ENCODE results near the gene FBXO4.
A peak's percentile ranks its signal among the peaks of the same experiment; 100 is the strongest.

Gene FBXO4, protein sequence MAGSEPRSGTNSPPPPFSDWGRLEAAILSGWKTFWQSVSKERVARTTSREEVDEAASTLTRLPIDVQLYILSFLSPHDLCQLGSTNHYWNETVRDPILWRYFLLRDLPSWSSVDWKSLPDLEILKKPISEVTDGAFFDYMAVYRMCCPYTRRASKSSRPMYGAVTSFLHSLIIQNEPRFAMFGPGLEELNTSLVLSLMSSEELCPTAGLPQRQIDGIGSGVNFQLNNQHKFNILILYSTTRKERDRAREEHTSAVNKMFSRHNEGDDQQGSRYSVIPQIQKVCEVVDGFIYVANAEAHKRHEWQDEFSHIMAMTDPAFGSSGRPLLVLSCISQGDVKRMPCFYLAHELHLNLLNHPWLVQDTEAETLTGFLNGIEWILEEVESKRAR

DNA sequence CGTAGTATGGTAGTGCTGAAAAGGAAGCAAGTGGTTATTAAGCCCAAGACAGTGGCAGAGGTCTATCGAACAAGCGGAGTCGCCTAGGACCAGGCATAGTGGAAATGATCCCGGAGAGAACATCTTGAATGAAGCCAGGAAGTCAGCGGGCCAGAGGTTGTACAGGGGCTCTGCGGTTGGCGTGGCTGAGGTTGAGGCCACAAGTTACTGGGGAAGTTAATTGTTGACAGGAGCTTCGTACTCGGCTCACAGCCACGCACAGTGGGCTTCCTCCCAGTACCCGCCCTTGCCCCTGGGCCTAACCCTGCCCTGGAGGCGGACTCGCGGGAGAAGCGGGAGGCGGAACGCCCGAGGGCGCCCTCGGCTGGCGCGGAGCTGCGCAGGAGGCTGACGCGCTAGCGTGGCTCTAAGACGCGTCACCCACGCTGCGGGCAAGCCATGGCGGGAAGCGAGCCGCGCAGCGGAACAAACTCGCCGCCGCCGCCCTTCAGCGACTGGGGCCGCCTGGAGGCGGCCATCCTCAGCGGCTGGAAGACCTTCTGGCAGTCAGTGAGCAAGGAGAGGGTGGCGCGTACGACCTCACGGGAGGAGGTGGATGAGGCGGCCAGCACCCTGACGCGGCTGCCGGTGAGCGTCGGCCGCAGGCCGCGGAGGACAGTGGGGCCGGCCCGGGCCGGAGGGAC lies at the start of gene FBXO4:
FBXO4 (plus strand) TSS at position 410 of the 683 bp plus-strand sequence; CDS start at position 439, 29 bp downstream.
- DNase-seq, result peak; percentile 60

DNA sequence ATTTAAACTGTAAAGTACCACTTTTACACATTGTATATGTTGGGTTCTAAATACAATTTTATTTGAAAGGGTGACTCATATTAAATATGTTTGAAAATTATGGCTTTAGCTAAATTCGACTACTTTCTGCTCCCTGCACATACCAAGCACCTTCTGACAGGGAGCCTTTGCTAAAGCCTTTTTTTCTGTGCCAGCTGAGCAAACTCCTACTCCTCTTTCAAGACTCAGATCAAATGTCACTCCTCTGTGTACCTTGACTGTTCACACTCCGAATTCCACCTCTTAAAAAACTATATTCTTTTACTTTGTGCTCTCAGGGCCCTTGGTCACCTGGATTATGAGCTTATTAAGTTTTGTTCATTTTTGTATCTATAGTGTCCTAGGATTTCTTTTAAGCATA lies 48.4 kb upstream of the FBXO4 start:
- peak; percentile 6 for DNase-seq

DNA sequence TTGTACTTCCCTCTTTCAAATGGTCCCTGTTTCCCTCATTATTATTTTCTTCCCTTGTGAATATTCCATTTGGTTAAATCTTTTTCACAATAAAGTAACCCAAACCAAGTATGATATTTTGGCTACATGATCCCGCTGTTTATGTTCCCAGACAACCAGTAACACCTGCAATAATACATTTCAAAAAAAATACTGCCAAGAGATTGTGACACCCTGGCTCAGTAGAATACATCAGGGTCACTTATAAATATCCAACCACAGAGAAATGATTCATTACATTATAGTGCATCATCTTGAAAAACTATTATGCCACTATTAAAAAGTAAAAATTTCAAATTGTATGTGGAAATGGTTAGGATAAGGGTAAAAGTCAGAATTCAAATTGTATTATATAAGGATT lies 47.7 kb upstream of the FBXO4 start:
- no peak for DNase-seq

DNA sequence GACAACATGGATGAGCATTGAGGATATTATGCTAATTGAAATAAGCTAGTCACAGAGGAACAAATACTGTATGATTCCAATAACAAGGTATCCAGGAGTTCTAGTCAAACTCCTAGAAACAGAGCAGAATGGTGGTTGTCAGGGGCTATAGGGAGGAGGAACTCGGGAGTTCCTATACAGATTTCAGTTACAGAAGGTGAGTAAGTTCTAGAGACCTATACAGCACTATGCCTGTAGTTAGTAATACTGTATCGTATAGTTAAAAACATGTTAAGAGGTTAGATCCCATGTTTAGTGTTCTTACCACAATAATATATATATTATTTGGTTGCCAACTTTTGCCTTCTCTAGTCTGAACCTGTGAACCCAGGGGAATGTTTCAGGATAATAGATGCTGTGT lies 46.9 kb upstream of the FBXO4 start:
- no peak for DNase-seq

DNA sequence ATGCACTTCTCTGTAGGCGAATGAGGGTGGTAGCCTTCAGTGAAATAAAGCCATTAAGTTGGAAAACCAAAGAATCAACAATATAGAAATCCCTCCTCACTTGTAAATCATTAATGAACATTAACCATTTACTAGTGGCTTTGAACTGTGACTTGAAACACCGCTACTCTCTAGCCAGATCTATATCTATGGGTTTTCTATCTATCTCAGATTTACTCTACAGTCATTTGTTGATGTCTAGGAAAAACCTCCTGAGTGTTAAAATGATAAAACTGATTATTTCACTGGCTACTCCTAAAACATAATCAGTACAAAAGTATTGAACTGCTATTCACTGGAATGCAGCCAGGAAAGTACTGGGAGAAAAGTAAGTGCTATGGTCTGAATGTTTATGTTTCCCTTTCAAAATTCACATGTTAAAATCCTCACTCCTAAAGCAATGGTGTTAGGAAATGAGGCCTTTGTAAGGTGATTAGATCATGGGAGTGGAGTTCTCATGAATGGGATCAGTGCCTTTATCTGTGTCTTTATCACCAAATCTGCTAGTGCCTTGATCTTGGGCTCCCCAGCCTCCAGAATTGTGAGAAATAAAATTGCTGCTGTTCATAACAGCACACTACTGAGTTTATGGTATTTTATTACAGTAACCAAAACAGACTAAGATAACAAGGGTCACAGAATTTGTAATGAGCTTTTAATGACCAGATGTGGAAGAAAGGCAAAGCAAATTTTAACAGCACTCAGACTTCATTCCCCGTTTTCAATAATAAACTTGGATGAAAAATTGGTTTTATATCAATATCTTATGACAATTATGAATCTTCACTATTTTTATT lies 46.2 kb upstream of the FBXO4 start:
- DNase-seq, result no peak

DNA sequence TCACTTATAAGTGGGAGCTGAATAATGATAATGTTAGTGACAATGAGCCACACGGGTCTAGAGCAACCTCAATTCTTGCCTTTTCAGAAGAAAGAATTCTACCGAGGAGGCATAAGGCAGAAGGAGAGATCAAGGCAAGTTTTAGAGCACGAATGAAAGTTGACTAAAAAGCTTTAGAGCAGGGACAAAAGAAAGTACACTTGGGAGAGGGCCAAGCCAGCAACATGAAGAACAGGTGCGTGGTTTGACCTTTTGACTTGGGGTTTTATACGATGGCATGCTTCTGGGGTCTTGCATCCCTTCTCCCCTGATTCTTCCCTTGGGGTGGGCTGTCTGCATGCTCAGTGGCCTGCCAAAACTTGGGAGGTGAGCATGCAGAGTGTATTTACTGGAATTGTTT lies 42.3 kb upstream of the FBXO4 start:
- no peak for DNase-seq

DNA sequence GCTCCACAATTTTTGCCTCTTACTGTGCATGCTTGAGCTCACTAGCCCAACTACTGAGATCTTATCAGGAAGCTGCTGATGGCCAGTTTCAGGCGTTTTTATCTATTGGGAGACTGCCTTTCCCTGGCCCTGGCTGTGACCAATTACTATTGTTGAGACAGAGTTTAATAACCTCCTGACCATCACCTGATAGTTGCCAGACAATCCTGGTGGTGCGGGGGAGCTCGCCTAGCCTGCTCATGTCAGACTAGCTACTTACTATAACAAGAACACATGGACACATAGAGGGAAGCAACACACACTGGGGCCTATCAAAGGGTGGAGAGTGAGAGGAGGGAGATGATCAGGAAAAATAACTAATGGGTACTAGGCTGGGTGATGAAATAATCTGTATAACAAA lies 41.8 kb upstream of the FBXO4 start:
- no peak for DNase-seq

DNA sequence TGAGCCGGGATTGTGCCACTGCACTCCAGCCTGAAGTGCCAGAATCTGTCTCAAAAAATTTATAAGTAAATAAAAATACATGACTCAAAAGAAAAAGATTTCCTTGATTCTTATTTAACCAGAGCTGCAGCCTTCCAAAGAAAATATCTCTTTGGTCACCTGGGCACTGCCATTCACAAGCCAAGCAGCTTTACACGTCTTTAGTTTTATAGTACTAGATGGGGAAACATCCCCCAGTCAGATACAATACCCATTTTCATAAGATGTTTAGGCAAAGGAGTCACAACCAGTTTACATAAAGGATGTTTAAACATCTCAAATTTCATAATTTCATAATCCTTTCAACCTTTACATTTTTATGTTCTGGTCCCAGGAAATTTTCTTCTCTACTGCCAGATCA lies 41.1 kb upstream of the FBXO4 start:
- DNase-seq, result no peak

DNA sequence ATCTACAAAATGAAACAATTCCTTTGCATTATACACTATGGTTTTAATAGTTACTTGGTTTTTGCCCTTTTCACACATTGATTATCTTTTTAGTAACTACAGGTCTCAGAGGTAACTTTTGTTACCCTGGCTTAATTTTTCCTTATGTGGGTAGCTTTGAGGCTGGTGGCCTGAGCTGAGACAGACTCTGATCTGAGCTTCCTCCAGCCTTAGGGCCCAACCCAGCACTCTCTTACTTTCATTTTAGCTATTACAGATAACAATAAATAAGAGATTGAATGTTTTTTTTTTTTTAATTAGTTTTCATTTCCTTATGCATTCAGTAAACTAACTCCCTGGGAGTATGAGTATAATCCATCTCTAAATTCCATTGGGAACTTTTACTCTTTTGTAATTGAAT lies 39.8 kb upstream of the FBXO4 start:
- no peak for DNase-seq

DNA sequence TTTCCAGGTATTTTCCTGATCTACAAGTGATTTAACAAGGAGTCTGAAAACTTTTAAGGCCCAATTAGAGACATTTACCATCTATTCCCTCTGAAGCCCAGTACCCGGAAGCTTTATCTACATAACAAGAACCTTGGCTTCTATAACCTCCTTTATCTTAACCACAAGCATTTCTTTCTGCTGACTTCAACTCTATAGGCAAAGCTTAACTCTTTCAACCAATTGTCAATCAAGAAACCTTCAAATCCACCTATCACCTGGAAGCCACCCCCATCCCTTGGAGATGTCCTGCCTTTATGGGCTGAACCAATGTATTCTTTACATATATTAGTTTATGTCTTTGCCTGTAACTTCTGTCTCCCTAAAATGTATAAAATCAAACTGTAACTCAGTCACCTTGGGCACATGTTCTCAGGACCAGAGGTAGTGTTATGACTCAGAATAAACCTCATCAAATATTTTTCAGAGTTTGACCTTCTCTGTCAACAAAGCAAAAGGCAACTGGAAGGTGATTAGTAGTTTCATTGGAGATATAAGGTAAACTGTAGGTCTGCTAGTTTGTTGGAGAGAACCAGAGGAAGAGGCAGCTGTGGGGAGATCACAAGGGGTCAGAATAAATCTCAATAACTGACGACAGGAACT lies 33.9 kb upstream of the FBXO4 start:
- no peak for DNase-seq

DNA sequence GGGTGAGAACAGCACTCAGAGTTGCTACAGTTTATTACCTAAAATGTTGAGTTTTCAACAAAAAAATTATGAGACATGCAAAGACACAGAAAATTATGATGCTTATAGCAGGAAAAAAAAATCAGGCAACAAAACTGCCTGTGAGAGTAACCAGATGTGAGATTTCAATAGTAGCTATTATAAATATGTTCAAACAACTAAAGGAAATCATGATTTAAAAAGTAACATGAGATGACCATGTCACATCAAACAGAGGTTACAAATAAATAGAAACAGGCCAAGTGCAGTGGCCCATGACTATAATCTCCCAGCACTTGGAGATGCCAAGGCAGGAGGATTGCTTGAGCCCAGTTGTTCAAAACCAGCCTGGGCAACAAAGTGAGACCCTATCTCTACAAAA lies 33.0 kb upstream of the FBXO4 start:
- no peak for DNase-seq

DNA sequence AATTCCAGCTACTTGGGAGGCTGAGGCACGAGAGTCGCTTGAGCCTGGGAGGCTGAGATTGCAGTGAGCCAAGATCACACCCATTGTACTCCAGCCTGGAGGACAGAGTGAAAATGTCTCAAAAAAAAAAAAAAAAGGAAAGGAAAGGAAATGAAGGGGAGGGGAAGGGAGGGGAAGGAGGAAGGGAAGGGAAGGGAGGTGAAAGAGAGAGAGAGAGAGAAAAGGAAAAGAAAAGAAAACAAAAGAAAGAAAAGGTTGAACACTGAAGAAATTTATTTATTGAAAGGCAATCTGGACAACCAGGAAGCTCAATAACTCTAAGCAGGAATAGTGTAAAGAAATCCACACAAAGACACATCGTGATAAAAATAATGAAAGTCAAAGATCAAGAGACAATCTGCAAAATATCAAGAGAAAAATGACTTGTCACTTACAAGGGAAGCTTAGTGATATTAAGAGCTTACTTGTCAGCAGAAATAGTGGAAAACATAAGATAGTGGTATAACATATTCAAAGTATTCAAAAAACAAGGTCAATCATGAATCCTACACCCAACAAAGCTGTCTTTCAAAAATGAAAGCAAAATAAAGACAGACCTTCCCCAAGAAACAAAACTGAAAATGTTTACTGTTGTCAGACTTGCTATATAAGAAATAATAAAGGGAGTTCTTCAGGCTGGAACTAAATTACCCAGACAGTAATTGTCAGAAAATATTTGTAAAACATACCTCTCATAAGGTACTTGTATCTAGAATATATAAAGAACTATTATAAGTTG lies 31.8 kb upstream of the FBXO4 start:
- no peak for DNase-seq

DNA sequence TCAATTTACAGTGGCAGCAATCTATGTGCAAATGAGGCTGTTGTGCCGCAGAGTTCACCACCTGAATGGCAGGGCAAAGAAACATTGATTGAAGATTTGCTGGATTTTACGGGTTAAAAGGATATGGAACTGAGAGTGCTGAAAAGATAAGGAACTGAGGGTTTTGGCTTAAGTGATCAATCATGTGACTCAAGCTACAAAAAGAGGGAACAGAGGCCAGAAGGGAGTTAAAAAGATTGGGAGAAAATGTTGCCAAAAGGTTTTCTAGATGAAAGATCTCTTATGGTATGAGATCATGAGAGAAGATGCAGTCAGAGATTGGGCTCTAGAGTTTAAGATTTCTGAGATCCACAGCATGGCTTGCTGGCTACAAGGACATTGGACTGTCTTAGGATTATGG lies 28.9 kb upstream of the FBXO4 start:
- no peak for DNase-seq

DNA sequence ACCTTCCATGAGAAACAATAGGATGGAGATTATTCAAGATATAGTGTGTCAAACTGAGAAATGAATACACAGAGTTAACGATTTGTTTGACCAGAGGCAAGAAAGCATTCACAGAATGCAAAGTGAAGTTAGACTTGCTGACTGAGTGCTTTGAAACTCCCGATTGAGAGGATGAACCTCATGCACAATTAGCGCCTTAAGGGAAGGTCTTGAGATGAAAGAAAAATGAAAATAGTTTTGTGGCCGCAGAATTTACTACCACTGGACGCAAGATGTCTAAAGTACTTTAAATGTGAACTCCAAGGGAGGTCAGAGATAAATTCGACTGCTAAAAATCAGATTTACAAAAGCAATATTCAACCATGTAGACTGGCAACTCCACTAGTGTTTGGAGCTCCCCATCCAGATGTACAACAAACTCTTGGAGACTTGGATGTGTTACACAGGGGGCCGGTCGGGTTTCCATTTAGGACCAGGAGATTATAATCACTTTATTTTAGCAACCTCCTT lies 21.6 kb upstream of the FBXO4 start:
- DNase-seq, result no peak

DNA sequence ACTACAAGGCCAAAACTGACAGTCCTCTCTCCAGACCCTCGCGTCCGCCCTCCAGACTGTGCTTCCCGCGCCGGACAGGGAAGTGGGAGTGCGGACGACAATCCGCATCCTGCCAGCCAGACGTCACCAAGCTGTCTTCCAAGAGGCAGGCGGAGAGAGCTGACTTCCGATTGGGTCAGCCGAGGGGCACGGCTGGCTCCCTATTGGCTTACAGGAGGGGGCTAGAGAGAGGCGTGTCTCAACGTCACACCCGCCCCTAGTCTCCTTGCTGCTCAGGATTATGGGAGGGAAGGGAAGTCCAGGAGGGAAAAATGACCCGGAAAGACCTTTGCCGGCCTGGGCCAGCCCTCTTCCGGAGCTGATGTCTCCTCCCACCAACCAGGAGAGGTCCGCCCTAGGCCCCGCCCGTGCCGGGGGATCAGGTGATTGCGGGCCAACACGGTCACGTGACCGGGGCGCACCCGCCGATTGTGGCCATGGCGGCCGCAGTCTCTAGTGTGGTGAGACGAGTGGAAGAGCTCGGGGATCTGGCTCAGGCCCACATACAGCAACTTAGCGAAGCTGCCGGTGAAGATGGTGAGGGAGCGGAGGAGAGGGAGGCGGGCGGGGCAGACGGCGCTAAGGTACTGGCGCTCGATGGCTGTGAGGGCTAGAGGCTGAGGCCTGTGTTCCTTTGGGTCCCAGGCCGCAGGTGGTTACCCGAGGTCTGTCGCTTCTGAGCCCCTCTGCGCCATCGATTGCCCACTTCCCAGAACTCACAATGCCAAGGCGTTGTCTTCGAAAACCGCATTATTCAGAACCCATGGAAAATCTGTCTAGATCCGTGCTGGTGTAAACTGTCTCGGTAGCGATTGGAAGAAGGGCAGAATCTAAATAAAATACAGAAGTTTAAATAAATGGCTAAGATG lies 20.9 kb upstream of the FBXO4 start, which contains the start of gene RIMOC1:
RIMOC1 (plus strand) TSS at position 453 of the 908 bp plus-strand sequence; CDS start at position 477, 24 bp downstream.
- peak; percentile 95 for DNase-seq

DNA sequence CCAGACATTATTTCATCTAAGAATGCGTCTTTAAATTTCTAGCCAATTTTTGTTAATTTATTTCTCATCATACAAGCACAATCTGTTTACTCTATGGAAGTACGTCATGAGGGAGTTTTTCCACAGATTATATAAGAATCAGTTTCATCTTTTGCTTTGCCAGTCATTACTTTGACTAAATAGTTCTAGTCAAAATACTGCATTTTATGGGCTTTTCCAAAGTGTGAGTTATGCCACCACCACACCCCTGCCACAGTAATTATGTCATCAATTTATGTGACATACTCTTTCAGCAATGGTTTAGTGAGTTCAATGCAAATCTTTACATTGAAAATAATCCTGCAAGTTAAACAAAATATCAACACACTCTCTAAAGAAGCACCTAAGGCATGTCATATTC lies 18.9 kb upstream of the FBXO4 start:
- no peak for DNase-seq

DNA sequence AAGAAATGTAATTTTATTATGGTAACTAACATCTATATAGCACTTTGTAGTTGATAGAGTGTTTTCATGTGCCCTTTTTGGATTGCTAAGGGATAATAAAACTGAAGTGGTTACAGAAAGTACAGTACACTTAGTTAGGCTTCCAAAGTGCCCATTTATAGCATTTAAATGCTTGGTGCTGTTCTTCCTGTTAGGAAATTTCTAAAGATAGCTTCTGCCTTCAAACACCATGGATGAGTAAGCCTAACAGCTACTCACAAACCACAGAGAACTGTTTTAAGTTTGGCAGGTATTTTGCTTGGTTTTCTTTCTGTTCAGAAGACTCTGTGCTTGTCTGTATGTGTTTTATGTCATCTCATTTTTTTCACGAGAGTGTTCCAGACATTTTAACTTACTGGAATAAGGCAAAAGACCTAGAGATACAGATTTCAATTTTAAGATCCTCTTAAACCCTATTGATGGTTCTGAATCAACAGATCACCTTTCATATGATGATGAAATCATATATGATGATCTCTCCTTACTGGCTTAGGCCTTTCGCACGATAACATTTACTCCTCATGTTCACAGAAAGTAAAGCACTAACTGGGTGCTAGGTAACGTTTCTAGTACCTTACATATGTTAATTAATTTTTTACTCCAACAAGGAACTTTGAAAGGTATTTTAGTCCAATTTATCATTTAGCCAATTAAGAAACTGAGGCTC lies 16.6 kb upstream of the FBXO4 start:
- DNase-seq, result no peak

DNA sequence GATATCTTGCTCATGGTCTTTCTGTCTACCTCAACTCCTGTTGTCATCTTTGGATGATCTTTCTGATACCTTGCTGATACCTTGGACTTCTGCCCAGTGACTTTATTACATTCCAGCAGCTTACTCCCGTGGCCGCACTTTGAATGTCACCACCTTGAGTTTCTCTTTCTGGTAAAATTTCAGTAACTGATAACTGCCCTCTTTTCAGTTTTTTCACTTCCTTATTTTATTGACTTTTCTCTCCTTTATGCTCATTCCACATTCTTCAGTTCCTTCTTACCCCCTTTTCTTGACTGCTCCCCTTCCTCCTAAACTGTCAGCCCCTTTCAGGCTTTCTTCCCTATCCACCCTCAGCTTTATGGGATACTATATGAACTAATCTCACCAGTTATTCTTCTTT lies 7.0 kb upstream of the FBXO4 start:
- no peak for DNase-seq

DNA sequence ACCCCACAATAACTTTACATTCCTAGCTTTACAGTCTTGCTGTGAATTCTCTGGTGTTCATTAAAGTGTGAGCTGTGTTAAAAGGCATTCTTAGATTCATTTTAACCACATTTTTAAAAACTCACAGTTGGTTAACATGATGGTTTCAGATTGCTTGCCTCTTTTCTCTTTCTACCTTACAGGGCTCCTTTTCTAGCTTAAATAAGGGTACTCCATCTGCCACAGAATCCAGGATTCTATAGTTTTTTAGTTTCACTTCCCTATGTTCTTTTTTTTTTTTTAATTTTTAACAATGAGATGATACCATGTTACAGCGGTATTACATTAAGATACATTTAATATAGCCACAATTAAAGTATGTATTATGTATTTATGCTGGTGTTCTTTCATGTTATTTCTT lies 3.9 kb upstream of the FBXO4 start:
- no peak for DNase-seq

DNA sequence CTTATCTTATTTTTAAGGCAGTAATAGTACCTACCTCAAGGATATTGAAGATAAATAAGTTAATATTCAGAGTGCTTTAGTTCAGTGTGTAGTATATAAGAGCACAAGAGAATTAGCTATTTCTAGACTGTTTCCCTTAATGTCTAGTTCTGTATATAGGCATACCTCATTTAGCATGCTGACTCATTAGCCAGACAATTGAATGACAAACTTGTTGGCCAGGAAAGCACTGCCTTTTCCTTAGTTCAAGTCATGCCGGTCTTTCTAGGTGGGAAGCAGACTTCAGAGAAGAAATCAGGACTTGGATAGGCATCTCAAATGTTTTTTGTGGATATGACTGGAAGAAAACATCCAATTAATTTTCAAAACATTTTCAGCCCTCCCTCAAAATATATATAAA lies 3.2 kb upstream of the FBXO4 start:
- DNase-seq, result no peak

Data from NCI-H2107 (cell line).